Testis (tissue), 2 donors: ENCODE data around the gene ANXA2R.

Source experiments
- CTCF ChIP-seq, 3 experiments: fragments of 450-650 bp in 2 of 3; fragments of 200-600 bp in 1 of 3; sonication (generic) in 1 of 3; IDR thresholded peaks; one replicate each; pipeline ENCODE4 v1.5.1; 2016 to 2019; ENCODE audit warnings: antibody characterized with exemption in 3 of 3, mild to moderate bottlenecking in 2 of 3, moderate library complexity in 1 of 3
- POLR2A ChIP-seq: fragments of 450-650 bp; IDR thresholded peaks from one replicate; pipeline ENCODE4 v1.6.1; 2017; ENCODE audit warnings: antibody characterized with exemption, mild to moderate bottlenecking, moderate library complexity

DNA sequence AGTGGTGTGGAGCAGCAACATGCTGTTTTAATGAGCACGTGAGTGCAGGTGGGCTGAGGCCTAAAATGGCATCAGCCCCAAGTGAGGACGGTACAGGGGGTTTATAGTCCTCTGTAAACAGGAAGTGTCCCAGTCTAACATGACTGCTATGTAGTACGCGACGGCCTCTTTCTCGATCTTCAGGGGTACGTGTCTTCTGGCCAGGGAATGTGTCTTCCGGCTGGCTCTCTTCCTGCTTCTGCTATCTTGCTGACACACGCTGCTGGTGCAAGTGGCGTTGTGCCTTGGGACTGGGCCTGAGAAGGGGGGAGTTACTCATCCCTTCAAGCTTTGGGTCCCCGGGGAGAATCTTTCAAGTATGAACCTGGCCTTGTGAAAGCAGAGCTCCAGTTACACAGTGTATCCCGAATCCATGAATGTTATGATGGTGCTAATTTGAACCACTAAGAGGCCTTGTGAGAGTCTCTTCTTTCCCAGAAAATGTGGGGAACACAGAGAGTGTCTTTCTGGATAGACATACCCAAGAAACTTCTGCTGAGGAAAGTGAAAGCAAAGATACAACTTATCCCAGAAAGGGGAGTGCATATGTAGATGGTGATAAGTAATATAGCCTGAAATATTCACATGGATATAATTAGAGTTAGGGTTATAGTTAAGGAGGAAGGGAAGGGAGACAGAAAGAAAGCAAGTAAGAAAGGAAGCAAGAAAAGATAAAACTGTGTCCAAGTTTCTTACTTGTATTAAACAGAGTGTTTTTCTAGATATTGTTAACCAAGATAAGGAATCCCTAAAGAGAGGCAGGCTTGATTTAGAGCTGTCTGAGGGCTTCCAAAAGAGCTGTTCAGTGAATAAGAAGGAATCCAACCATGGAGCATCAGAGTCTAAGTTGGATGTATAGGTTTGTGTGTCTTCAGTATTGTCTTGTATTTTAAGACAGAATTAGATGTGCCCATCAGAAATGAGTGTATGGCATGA is 35.5 kb upstream of the ANXA2R start:
- TF ChIP-seq CTCF (IDR thresholded peaks at IDR 0.05) (no peak), POLR2A (no peak)
